GM19035 (cell line): ENCODE results near the gene PCAT7.
"Not testable (repeated sequence)": the region's sequence is repeated elsewhere in the genome, so short reads cannot be mapped to it uniquely, and the experiment has no call there.

ENCODE experiments used
- ATAC-seq: cut with Tn5 transposase; IDR thresholded peaks from one replicate; pipeline ENCODE4 v1.9.1; 2021; ENCODE audit not compliant: unreplicated experiment

PCAT7 gene

DNA sequence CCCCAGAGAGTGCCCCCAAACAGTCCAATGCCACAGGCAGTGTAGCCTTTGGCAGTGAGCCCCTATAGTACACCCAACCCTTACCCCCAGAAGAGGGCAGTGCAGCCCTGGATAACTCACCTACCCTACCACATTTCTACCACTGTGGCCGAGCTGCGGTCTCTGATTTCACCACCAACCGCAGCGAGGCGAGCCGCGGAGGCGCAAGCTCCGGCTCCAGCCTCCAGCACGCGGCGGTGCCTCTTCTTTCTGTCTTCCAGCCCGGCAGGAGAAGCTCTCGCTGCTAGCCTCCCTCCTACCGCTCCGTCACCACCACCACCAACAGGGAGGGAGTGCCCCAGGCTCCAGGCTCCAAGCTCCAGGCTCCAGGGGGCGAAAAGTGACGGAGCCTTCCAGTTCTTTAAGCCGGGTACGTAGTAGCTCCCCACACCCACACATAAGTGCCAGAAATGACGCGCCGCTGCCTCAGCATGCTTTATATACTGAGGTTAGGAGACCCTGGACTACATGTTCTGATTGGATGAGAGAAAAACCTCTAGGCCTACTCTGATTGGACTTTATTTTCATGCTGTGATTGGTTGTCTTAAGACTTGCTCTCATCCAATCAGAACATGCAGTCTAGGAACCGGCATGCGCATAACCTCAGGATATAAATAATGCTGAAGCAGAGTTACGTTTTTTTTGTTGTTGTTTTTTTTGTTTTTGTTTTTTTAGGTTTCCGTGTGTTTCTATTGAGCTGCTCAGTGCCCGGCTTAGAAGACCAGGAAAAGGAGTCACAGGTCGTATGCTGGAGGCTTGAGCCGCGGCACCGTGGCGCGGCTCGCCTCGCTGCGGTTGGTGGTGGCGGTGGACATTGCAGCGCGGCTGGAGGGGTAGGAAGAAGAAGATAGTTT, at the start of gene PCAT7:
PCAT7 (plus strand) TSS at position 645 of the 893 bp plus-strand sequence.
- ATAC-seq, result no peak

DNA sequence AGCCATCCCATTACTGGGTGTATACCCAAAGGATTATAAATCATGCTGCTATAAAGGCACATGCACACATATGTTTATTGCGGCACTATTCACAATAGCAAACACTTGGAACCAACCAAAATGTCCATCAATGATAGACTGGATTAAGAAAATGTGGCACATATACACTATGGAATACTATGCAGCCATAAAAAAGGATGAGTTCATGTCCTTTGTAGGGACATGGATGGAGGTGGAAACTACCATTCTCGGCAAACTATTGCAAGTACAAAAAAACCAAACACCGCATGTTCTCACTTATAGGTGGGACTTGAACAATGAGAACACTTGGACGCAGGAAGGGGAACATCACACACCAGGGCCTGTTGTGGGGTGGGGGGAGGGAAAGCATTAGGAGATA, 48.5 kb upstream of the PCAT7 start:
- ATAC-seq, result not testable (repeated sequence)

DNA sequence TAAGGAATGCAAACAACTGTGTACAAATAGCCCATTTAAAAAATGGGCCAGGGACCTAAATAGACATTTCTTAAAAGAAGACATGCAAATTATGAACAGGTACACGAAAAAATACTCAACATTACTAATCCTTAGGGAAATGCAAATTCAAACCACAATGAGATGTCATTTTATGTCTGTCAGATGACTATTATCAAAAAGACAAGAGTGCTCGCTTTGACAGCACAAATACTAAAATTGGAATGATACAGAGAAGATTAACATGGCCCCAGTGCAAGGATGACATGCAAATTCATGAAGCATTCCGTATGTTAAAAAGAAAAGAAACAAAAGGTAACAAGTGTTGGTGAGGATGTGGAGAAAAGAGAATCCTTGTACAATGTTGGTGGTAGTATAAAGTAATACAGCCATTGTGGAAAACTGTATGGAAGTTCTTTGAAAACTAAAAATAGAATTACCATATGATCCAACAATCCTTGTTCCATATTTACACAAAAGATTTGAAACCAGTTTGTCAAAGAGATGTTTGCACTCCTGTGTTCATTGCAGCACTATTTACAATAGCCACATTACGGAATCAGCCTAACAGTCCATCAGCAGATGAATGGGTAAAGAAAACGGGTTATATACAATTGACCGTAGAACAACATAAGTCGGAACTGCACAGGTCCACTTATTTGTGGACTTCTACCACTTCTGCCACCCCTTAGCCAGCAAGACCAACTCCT, 47.2 kb upstream of the PCAT7 start:
- no peak for ATAC-seq

DNA sequence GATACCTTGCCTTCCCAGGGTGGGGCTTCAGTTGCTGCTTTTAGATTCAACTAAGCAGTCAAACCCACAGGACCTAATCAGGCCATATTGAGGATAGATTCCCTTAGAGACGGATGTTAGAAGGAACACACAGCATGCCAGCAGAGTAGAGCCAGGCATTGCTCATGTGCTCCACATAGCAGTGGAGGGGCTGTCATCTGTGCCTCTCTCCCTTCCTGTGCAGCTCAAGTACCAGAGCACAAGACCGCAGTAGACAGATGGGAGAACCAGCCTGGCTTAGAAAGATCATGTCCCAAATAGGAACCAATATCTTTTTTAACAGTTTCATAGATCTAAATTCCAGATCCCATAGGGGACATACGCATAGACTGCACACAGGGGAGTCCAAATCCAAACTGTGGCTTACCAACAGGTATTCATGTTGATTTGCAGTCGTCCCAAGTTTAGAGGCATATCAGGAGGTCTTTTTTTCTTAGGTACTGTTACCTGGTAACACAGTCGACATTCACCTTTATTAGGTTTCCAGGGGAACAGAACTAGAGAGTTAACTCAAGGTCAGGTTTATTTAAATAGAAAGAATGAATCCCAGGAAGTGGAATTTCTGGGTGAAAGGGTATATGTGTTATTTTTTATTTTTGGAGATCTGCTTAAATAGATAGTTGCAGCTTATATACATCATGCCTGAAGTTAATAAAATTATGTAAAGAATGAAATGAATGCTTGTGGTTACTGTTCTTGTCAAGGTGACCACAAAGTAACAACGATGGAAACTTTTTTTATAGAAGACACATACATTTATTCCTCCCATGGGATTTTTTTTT, 43.5 kb upstream of the PCAT7 start:
- ATAC-seq, result no peak

DNA sequence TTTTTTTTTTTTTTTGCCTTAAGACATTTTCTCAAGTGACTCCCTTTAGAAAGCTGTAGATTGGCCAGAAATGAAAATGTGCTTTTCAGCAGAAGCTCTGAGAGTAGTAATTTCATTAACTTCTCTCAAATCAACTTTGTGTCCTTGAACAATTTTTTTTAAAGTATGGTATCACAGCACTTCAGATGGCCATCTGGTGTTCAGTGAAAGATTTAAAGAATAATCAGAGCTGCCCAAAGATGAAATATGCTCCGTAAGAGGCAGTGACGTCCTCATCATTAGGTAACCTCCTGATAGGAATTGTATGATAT, 43.0 kb upstream of the PCAT7 start:
- no peak for ATAC-seq

DNA sequence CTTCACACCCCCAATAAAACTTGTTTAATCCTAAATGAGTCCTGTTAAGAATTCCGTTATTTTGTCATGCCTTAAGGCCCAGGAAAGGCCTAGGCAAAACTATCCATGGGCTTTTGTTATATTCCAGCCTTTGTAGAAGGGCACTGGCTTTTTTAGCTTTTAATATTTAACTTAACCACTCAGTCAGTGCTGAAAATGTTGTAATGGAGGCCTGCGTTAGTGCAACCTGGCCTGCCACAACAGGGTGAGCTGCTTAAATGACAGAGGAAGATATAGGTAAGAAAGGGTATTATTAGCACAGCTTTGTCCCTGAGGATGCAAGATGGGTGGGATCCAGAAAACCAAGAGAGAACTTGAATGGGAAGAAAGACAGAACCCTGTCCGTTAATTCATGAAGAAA, 40.2 kb upstream of the PCAT7 start:
- ATAC-seq, result no peak

DNA sequence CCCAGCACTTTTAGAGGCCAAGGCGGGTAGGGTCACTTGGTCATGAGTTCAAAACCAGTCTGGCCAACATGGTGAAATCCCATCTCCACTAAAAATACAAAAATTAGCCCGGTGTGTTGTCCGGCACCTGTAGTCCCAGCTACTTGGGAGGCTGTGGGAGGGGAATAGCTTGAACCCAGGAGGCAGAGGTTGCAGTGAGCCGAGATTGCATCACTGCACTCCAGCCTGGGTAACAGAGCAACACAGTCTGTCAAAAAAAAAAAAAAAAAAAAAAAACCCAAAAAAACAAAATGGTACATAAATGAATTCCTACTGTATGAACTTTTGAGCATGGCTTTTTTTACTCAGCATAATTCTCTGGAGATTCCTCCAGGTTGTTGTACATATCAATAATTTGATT, 37.6 kb upstream of the PCAT7 start:
- no peak for ATAC-seq

DNA sequence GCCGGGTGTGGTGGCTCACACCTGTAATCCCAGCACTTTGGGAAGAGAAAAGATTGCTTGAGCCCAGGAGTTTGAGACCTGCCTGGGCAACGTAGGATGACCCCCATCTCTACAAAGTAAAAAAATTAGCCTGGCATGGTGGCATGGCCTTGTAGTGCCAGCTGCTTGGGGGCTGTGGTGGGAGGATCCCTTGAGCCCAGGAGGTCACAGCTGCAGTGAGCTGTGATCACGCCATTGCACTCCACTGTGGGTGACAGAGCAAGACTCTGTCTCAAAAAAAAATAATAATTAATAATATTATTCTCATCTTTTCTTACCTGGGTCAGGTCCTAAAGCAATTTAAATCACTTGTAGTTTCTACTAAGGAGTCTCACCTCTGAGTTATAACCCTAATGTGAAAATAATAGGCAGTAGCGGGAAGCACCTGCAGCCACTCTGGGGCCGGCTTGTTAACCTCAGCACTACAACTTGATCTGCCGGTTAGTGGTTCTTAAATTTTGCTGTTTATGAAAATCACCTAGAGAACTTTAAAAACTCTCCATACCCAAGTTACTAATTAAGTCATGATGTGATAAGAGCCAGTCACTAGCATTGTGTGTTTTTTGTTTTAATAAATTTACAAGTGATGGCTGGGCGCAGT, 29.4 kb upstream of the PCAT7 start:
- no peak for ATAC-seq

DNA sequence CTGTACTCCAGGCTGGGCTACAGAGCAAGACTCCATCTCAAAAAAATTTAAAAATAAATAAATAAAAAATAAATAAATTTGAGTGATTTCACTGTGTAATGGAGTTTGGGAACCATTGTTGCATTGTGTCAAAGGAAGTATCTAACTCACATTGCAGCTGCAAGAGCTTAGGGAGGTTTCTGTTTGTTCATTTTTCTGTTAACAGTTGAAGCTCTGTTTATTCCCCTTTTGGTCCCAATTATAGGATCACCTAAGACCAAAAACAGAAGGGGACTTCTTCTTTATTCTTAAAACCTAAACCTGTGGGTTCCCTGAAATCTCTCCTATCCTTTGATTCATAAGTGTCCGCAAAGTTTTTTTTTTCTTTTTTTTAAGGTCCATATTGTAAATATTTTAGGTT, 28.6 kb upstream of the PCAT7 start:
- no peak for ATAC-seq

DNA sequence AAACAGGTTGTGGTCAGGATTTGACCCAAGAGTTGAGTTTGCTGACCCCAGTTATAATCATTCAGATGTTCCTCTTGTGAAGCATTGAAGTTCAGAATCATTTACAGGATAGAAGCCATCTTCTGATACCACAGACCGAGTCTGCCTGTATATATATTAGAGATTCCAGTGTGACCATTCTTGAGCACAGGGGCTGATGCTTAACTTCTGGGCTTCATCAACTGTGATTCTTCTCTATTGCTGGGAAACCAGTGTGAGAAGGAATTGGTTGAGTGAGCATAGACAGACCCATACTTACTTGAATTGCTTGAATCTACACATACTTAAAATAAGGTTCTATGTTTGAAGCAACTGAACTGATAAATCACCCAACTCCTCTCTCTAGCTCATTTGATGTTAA, 27.9 kb upstream of the PCAT7 start:
- ATAC-seq, result no peak

DNA sequence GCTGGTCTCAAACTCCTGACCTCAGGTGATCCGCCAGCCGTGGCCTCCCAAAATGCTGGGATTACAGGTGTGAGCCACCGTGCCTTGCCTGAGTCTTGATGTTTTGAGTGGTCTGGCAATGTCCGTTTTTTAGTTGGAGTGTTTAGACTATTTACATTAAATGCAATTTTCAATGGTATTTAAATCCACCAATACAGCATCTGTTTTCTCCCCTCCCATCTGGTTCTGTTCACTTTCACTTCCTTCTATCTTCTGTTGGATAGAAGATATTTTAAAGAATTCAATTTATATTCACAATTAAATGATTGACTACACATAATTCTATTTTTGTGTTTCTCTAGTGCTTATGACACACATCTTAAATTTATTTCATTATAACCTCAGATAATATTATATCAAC, 26.0 kb upstream of the PCAT7 start:
- ATAC-seq, result no peak

DNA sequence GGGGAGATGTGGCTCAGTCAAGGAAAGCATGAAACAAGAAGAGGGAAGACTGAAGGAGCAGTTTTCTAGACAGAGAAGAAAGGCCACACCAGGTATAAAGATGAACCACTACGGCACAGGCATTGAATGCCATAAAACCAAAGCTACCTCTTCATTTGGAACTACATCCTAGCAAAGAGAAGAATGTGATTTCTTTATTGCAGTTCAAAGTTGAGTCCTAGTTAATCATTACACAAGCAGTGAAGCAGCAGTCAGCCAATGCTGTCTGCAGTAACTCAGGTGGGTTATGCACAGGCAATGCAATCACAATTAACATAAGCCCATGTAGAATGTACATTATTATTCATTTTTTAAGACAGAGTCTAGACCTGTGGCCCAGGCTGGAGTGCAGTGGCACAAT, 21.7 kb upstream of the PCAT7 start:
- no peak for ATAC-seq

DNA sequence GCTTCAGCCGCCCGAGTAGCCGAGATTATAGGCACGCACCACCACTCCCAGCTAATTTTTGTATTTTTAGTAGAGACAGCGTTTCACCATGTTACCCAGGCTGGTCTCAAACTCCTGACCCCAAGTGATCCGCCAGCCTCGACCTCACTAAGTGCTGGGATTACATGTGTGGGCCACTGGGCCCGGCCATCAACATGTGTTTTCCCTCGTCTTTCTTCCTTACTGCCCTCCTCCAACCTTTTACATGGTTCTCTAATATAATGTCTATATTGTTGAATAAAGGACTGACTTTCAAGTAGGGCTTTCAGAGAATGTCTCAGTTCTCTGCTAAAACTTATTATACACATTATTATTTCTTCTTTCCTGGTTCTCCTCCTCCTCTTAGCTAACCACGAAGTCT, 21.3 kb upstream of the PCAT7 start:
- no peak for ATAC-seq

DNA sequence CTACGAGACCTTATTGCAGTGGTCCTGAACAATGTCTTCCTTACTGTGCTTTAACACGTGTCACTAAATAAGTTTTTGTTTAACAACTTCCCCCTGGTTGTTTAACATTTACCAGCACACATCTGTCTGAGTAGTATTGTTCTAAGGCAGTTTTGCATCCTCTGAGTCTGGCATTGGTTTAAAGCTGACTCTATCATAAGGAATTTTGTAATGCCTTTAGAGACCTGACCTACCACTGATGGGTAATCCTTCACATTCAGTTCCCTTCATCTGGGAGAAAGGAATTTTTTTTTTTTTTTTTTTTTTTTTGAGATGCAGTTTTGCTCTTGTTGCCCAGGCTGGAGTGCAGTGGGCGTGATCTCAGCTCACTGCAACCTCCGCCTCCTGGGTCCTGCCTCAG, 20.0 kb upstream of the PCAT7 start:
- ATAC-seq, result no peak

DNA sequence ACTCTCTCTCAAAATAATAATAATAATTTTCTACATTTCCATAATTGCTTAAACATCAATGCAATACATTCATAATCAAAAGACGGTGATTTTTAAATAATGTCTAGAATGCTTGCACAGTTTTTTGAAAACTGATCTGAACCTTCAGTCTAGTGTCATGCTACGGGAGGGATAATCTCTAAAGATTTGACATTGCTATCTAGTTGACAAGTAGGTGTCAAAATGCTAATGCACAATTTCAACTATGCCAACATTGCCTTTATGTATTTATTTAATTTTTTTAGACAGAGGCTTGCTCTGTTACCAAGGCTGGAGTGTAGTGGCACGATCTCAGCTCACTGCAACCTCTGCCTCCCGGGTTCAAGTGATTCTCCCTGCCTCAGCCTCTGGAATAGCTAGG, 16.0 kb upstream of the PCAT7 start:
- no peak for ATAC-seq

DNA sequence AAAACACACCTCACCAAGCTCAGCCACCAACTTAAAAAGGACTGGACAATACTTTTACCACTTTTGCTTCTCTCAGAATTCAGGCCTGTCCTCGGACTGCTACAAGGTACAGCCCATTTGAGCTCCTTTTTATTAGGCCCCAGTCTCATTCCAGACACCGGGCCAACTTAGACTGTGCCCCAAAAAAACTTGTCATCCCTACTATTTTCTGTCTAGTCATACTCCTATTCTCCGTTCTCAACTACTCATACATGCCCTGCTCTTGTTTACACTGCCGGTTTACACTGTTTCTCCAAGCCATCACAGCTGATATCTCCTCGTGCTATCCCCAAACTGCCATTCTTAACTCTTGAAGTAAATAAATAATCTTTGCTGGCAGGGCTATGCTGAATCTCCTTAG, 10.5 kb upstream of the PCAT7 start:
- not testable (repeated sequence) for ATAC-seq

DNA sequence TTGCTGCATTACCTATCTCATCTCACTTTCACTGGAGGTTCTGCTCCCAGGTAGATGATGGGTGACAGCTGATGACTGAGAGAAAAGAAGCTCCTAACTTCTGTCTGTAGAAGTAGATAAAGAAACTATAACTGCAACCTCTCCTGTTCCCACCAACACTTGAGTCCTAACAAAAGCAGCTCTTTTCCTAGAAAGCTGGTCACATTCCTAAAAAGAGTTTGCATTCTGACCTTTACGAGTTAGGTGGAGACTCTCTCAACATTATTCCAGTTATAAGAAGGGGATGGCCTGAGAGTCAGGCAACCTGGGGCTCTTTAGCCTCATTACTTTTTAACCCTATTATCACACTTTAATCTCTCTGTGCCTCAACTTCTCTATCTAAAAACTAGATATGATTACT, 8.9 kb upstream of the PCAT7 start:
- no peak for ATAC-seq

DNA sequence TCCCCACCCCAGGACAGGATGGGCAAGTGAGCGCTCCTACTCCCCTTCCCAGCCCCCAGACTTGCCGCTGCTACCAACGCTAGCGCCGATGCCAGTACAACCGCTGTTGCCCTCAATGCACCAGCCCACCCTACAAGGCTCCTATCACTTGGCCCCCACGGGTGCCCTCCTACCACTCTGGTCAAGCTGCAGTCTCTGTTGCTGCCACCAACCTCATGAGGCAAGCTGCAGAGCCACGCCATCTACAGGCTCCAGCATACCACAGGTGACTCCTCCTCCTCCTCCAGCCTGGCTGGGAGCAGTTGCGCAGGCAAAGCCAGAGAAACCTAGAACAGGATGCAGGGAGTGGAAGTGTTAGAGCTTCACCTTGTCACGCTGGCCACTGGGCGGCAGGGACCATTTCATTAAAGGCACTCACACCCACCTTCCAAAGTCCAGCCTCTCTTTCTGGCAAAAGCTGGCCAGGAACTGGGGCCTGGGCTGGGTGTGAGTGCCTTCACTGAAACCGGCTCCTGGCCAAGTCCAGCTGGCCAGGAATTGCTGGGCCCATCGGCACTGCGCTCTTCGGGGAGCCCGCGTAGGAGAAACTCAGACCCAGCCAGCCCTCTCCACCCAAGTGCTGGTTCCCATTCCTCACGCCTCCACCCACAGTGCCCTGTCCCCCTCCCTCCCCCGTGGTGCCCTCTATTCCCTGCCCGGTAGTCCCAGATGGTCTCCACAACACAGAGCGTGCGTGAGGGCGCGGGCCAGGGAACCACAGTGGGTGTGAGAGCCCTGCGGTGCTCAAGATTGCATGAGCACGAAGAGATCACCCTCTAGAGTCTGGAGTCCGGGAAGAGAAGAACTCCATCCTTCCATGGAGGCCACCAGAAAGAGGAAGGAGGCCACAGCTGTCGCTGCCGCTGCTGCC, 1.6 kb upstream of the PCAT7 start:
- ATAC-seq, result no peak

DNA sequence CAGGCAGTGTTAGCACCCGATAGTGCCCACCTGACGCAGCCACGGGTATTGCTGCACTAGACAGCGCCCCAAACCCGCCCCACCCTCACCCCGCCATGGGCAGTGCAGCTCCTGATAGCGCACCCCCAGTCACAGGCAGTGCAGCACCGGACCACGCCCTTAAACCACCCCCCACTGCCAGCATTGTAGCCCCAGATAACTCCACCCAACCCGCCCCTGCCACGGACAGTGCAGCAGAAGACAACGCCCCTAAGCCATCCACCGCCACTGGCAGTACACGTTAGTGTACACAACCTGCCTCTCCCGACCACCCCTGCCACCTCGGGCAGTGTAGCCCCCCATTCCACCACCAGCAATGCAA, 825 bp upstream of the PCAT7 start:
- ATAC-seq, result no peak

DNA sequence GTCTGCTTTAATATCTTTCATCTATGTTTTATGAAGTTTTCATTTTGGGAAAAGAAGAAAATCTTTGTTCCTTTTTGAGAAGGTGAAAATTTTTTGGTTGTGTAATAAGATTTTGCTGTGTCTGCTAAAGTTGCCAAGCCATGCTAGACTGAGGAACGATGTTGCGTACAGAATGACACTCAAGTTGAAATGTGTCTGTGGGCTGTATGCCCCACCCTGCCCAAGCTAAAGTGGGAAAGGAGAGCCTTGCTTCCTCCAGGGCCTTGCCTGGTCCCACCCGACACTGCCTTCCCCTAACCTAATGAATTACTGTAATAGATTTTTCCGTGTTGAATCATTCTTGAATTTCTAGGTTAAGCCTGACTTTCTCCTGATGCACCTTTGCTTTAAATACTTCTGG, 2.5 kb downstream of the PCAT7 start:
- no peak for ATAC-seq
